SK-N-SH (cell line): ENCODE data around the gene NUMA1. TPM values are rescaled to one million over a fixed set of nuclear protein-coding genes. Genes with fewer than 3 reads are reported as not detected.

ENCODE experiments used
- CTCF ChIA-PET: fragments of 300-600, 350-600 bp; formaldehyde crosslinking; extraction: SDS; loops from one replicate; lab custom pipeline; 2021; lab: Yijun Ruan, JAX
- POLR2A ChIA-PET: fragments of 350-600 bp; sonication (Branson Sonifier 250); formaldehyde crosslinking; extraction: SDS; loops from one replicate; lab custom pipeline; 2020; ENCODE audit warnings: antibody characterized with exemption, inconsistent platforms; lab: Yijun Ruan, JAX
- DNase-seq: peaks from one replicate; pipeline ENCODE4 v3.0.0; 2012
- H2AFZ ChIP-seq: fragments of 200-600 bp; sonication (generic); 2 replicates; pipeline ENCODE4 v1.8.1; 2016; ENCODE audit warnings: antibody characterized with exemption, mild to moderate bottlenecking, low read depth
- H3F3A ChIP-seq: fragments of 200-600 bp; sonication (generic); replicated peaks from 2 replicates; pipeline ENCODE3; 2016; ENCODE audit warnings: antibody characterized with exemption, mild to moderate bottlenecking; ENCODE audit not compliant: insufficient read depth
- H3K27ac ChIP-seq, 2 experiments: fragments of 200-500 bp in 1 of 2; fragments of 200-600 bp in 1 of 2; sonication (Bioruptor generic) in 1 of 2; sonication (generic), shearing (Covaris generic) in 1 of 2; 2 replicates each; pipeline versions ENCODE4 v1.5.1 to v1.6.1; 2014 to 2016; ENCODE audit warnings: low read depth in 2 of 2, inconsistent platforms in 1 of 2, low read length in 1 of 2, mild to moderate bottlenecking in 1 of 2, mixed read lengths in 1 of 2
- H3K27me3 ChIP-seq: fragments of 200-600 bp; sonication (generic), shearing (Covaris generic); 2 replicates; pipeline ENCODE4 v1.6.1; 2016; ENCODE audit warnings: mixed run types; ENCODE audit not compliant: insufficient read depth
- H3K36me3 ChIP-seq, 2 experiments: fragments of 200-500 bp in 1 of 2; fragments of 200-600 bp in 1 of 2; sonication (Bioruptor generic) in 1 of 2; sonication (generic) in 1 of 2; replicated peaks in 1 of 2; 2 replicates each; pipeline versions ENCODE3 to v1.5.1; 2014 to 2016; ENCODE audit warnings: low read length in 1 of 2, mild to moderate bottlenecking in 1 of 2; ENCODE audit not compliant: insufficient read depth in 2 of 2, control insufficient read depth in 1 of 2
- H3K4me1 ChIP-seq, 2 experiments: fragments of 200-500 bp in 1 of 2; fragments of 200-600 bp in 1 of 2; sonication (Bioruptor generic) in 1 of 2; sonication (generic), shearing (Covaris generic) in 1 of 2; 2 replicates each; pipeline versions ENCODE4 v1.5.1 to v1.6.1; 2014 to 2016; ENCODE audit warnings: low read depth in 1 of 2, low read length in 1 of 2, mixed run types in 1 of 2; ENCODE audit not compliant: insufficient read depth in 2 of 2, control insufficient read depth in 1 of 2
- H3K4me2 ChIP-seq: fragments of 200-600 bp; sonication (generic), shearing (Covaris generic); 2 replicates; pipeline ENCODE4 v1.6.1; 2017; ENCODE audit warnings: mixed run types
- H3K4me3 ChIP-seq, 2 experiments: fragments of 200-500 bp in 1 of 2; fragments of 200-600 bp in 1 of 2; sonication (Bioruptor generic) in 1 of 2; sonication (generic), shearing (Covaris generic) in 1 of 2; 2 replicates each; pipeline versions ENCODE4 v1.5.1 to v1.8.1; 2014 to 2016; ENCODE audit warnings: low read depth in 2 of 2, inconsistent platforms in 1 of 2, low read length in 1 of 2, mild to moderate bottlenecking in 1 of 2, mixed read lengths in 1 of 2, moderate library complexity in 1 of 2
- H3K79me2 ChIP-seq: fragments of 200-600 bp; sonication (generic); 2 replicates; pipeline ENCODE4 v1.8.1; 2017; ENCODE audit warnings: mild to moderate bottlenecking; ENCODE audit not compliant: insufficient read depth
- H3K9ac ChIP-seq: fragments of 200-600 bp; sonication (generic); 2 replicates; pipeline ENCODE4 v1.6.1; 2017; ENCODE audit warnings: mixed run types
- H3K9me2 ChIP-seq: fragments of 200-600 bp; sonication (generic); 2 replicates; pipeline ENCODE4 v1.6.1; 2017; ENCODE audit warnings: mixed run types
- H3K9me3 ChIP-seq: fragments of 200-600 bp; sonication (generic); 2 replicates; pipeline ENCODE4 v1.6.1; 2017; ENCODE audit warnings: mixed run types, mild to moderate bottlenecking, moderate library complexity
- H4K20me1 ChIP-seq: fragments of 200-600 bp; sonication (generic); 2 replicates; pipeline ENCODE4 v1.6.1; 2017; ENCODE audit warnings: mild to moderate bottlenecking, mixed run types; ENCODE audit not compliant: insufficient read depth
- ELF1 ChIP-seq: IDR thresholded peaks from 2 replicates; pipeline ENCODE4 v1.4.0; 2012
- EP300 ChIP-seq, 2 experiments: IDR thresholded peaks; 2 replicates each; pipeline versions ENCODE4 v1.4.0 to v1.6.1; 2012; ENCODE audit warnings: borderline replicate concordance in 1 of 2, low read depth in 1 of 2, low read length in 1 of 2
- FOXJ3 ChIP-seq: sonication (generic); formaldehyde crosslinking; IDR thresholded peaks from 2 replicates; pipeline ENCODE4 v1.5.1; 2020; ENCODE audit warnings: mild to moderate bottlenecking, missing genetic modification reagents
- GATA2 ChIP-seq: sonication (generic); formaldehyde crosslinking; IDR thresholded peaks from 2 replicates; pipeline ENCODE4 v1.5.0; 2020; ENCODE audit warnings: mild to moderate bottlenecking, missing genetic modification reagents
- JUND ChIP-seq: IDR thresholded peaks from 2 replicates; pipeline ENCODE4 v1.4.0; 2012
- MEF2A ChIP-seq: IDR thresholded peaks from 2 replicates; pipeline ENCODE4 v1.4.0; 2012; ENCODE audit warnings: low read depth, borderline replicate concordance
- RAD21 ChIP-seq: IDR thresholded peaks from 2 replicates; pipeline ENCODE4 v1.6.1; 2012; ENCODE audit warnings: mild to moderate bottlenecking, low read length
- RCOR1 ChIP-seq: fragments of 150-350 bp; IDR thresholded peaks from 2 replicates; pipeline ENCODE4 v1.6.1; 2017; ENCODE audit warnings: antibody characterized with exemption, low read length
- SMC3 ChIP-seq: IDR thresholded peaks from 2 replicates; pipeline ENCODE4 v1.6.1; 2012; ENCODE audit warnings: low read depth, low read length, improper control_type of control experiment
- TAF1 ChIP-seq: IDR thresholded peaks from 2 replicates; pipeline ENCODE4 v1.6.1; 2012; ENCODE audit warnings: low read depth, mild to moderate bottlenecking, low read length, moderate library complexity, borderline replicate concordance
- USF2 ChIP-seq: fragments of 150-350 bp; IDR thresholded peaks from 2 replicates; pipeline ENCODE4 v1.6.1; 2017; ENCODE audit warnings: antibody characterized with exemption, low read length, low read depth, borderline replicate concordance
- ZBTB33 ChIP-seq: IDR thresholded peaks from 2 replicates; pipeline ENCODE4 v1.4.0; 2012; ENCODE audit warnings: low read depth, borderline replicate concordance
- WGBS: methylation state at CpG from one replicate; pipeline ENCODE4 v1.1.6; 2017; ENCODE audit warnings: low lambda C conversion rate; 5-methylcytosine and 5-hydroxymethylcytosine counted together
- polyA plus RNA-seq, 3 experiments: library from polyadenylated mRNA; depleted of rRNA; stranded (reverse); fragments of >200 nt; gene quantifications; 2 replicates each; pipeline ENCODE4 v1.2.3, GENCODE V29; 2012
- TF ChIP-seq, protein P1 (sequence below): IDR thresholded peaks from 2 replicates; pipeline ENCODE4 v1.4.0; 2012; ENCODE audit warnings: low read depth, borderline replicate concordance
- TF ChIP-seq, protein P2 (sequence below): fragments of 200-600 bp; sonication (generic); IDR thresholded peaks from 2 replicates; pipeline ENCODE4 v1.6.1; 2017; ENCODE audit warnings: antibody characterized with exemption, mild to moderate bottlenecking, moderate library complexity

Gene NUMA1
- polyA plus RNA-seq, 1 of the 3 experiments (the other 2 are of a cell fraction): 111 TPM

DNA sequence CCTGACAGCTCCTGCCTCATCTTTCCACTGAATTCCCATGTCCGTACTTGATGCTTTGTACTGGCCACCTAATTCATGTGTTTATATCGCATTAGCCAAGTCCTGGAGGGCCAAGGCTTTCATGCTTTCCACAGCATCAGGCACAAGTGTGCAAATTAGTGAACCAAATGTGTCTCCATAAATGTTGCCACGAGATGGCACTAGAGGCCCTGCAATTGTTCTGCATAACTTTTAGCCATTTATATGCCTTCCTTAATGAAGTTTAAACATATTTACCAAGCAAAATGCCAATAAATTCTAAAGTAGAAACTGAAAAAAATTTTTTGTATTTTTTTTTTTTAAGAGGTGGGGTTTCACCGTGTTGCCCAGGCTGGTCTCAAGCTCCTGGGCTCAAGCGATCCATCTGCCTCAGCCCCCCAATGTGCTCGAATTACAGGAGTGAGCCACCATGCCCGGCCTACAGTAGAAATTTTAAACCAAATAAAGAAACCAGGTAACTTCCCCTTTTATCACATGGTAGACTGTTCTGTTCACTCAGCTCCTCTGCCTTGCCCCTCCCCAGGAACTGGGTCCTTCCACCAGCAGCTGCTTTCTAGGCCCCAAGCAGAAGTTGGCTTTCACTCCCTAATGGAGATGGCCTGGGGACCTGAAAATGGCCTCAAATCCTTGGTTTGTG, 102.5 kb downstream of the NUMA1 start:
- no peaks in the 10 kb centered on the region for H3K9me3 ChIP-seq
- peaks cover 41% of the 10 kb centered on the region; the same call in 1 of the 2 replicates for H3K79me2 ChIP-seq
- H3K9ac ChIP-seq: no peak overlapping the region
- no peaks in the 10 kb centered on the region; a peak in 2 of 4 replicates for H3K4me1 ChIP-seq
- H3K27ac ChIP-seq: no peak overlapping the region; a peak in 1 of 4 replicates
- ChIA-PET POLR2A (interaction anchor here (0.9 kb wide), 1 partner anchor 48 kb away, joined by 3 read pairs; no protein-coding TSS in a partner anchor), CTCF (interaction anchor here (0.6 to 5.0 kb wide), 58 partner anchors 8 to 722 kb away, joined by 3 to 37 read pairs (median 5); partner anchors contain the start of genes CLPB, IL18BP, INPPL1 and RNF121)
- no peaks in the 10 kb centered on the region for H3K9me2 ChIP-seq
- no peak overlapping the region for H3K4me2 ChIP-seq
- TF ChIP-seq RAD21: peak; percentile 88
- TF ChIP-seq GATA2: no peak
- TF ChIP-seq SMC3: peak; percentile 62
- TF ChIP-seq, protein P1, sequence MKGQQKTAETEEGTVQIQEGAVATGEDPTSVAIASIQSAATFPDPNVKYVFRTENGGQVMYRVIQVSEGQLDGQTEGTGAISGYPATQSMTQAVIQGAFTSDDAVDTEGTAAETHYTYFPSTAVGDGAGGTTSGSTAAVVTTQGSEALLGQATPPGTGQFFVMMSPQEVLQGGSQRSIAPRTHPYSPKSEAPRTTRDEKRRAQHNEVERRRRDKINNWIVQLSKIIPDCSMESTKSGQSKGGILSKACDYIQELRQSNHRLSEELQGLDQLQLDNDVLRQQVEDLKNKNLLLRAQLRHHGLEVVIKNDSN: no peak
- no peak for TF ChIP-seq ZBTB33
- TF ChIP-seq, protein P2, sequence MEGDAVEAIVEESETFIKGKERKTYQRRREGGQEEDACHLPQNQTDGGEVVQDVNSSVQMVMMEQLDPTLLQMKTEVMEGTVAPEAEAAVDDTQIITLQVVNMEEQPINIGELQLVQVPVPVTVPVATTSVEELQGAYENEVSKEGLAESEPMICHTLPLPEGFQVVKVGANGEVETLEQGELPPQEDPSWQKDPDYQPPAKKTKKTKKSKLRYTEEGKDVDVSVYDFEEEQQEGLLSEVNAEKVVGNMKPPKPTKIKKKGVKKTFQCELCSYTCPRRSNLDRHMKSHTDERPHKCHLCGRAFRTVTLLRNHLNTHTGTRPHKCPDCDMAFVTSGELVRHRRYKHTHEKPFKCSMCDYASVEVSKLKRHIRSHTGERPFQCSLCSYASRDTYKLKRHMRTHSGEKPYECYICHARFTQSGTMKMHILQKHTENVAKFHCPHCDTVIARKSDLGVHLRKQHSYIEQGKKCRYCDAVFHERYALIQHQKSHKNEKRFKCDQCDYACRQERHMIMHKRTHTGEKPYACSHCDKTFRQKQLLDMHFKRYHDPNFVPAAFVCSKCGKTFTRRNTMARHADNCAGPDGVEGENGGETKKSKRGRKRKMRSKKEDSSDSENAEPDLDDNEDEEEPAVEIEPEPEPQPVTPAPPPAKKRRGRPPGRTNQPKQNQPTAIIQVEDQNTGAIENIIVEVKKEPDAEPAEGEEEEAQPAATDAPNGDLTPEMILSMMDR: peak; percentile 86
- TF ChIP-seq EP300 (IDR thresholded peaks at IDR 0.05; ENCODE audit: borderline replicate concordance in 1 of 2, low read depth in 1 of 2, low read length in 1 of 2): no peak
- TF ChIP-seq RCOR1: no peak
- TF ChIP-seq USF2: no peak
- no peak for TF ChIP-seq ELF1
- TF ChIP-seq MEF2A: no peak
- no peak for TF ChIP-seq FOXJ3
- TF ChIP-seq TAF1: no peak
- no peak for TF ChIP-seq JUND
- H3K27me3 ChIP-seq: no peaks in the 10 kb centered on the region
- no peak overlapping the region for H3K4me3 ChIP-seq
- H2AFZ ChIP-seq: no peak overlapping the region
- H4K20me1 ChIP-seq: no peaks in the 10 kb centered on the region; the same call in 1 of the 2 replicates
- 53% methylated on average over 7 of the region's 7 CpGs for WGBS
- peaks cover 33 to 34% of the 10 kb centered on the region in 2 experiments for H3K36me3 ChIP-seq
- H3F3A ChIP-seq: no peaks in the 10 kb centered on the region
- DNase-seq: peak; percentile 49
